Tibial nerve (tissue), 4 donors: ENCODE results near the gene PRRX1.

ENCODE experiments used
- CTCF ChIP-seq, 5 experiments: fragments of 200-600 bp in 3 of 5; fragments of 450-650 bp in 2 of 5; sonication (generic) in 3 of 5; IDR thresholded peaks; one replicate each; pipeline ENCODE4 v1.5.1; 2016 to 2019; ENCODE audit warnings: antibody characterized with exemption in 5 of 5, mild to moderate bottlenecking in 3 of 5, moderate library complexity in 2 of 5
- EP300 ChIP-seq, 2 donors: sonication (generic); formaldehyde crosslinking; IDR thresholded peaks; one replicate each; pipeline ENCODE4 v1.6.1; 2017; ENCODE audit warnings: antibody characterized with exemption in 2 of 2, mild to moderate bottlenecking in 1 of 2
- POLR2A ChIP-seq, 2 donors: fragments of 450-650 bp; IDR thresholded peaks; one replicate each; pipeline ENCODE4 v1.6.1; 2017; ENCODE audit warnings: antibody characterized with exemption in 2 of 2, mild to moderate bottlenecking in 2 of 2, moderate library complexity in 2 of 2

GRCh38 chr1:170725326-170725725 is 61.4 kb downstream of the PRRX1 start:
- TF ChIP-seq CTCF (IDR thresholded peaks at IDR 0.05) (no peak), POLR2A (IDR thresholded peaks at IDR 0.05) (no peak), EP300 (IDR thresholded peaks at IDR 0.05) (no peak)
